Gastrocnemius medialis (tissue), 4 donors: Measurements from ENCODE around the gene SKI. TPM values are rescaled to one million over a fixed set of nuclear protein-coding genes. Genes with fewer than 3 reads are reported as not detected.

ENCODE experiments used
- ATAC-seq, 2 donors: fragments of 150-250 bp; one replicate each; pipeline ENCODE4 v1.9.1; 2016
- DNase-seq, 2 donors: peaks; one replicate each; pipeline ENCODE4 v3.0.0-alpha.2; 2019
- H3K27ac ChIP-seq, 4 donors: fragments of 200-600 bp; sonication (generic); 1 replicate in 1 of 4; 2 replicates in 3 of 4; pipeline ENCODE4 v1.5.1; 2016 to 2018; ENCODE audit warnings: mild to moderate bottlenecking in 2 of 4, moderate library complexity in 1 of 4
- H3K27me3 ChIP-seq, 3 donors: fragments of 200-600 bp; sonication (generic) in 2 of 3; 1 replicate in 1 of 3; 2 replicates in 2 of 3; pipeline versions ENCODE4 v1.5.1 to v1.6.0; 2016 to 2019; ENCODE audit warnings: mild to moderate bottlenecking in 1 of 3, moderate library complexity in 1 of 3
- H3K36me3 ChIP-seq, 2 donors: fragments of 200-600 bp; sonication (generic) in 1 of 2; one replicate each; pipeline ENCODE4 v1.5.1; 2017 to 2018
- H3K4me1 ChIP-seq, 2 donors: fragments of 200-600 bp; sonication (generic) in 1 of 2; one replicate each; pipeline ENCODE4 v1.5.1; 2016 to 2017; ENCODE audit warnings: mild to moderate bottlenecking in 2 of 2
- H3K4me3 ChIP-seq, 4 donors: fragments of 200-600 bp; sonication (generic) in 3 of 4; 1 replicate in 1 of 4; 2 replicates in 3 of 4; pipeline ENCODE4 v1.5.1; 2016 to 2019; ENCODE audit warnings: mild to moderate bottlenecking in 2 of 4
- H3K9me3 ChIP-seq, 3 donors: fragments of 200-600 bp; sonication (generic) in 2 of 3; 1 replicate in 1 of 3; 2 replicates in 2 of 3; pipeline ENCODE4 v1.5.1; 2016 to 2019
- POLR2A ChIP-seq, 2 donors: fragments of 450-650 bp; IDR thresholded peaks; one replicate each; pipeline ENCODE4 v1.6.1; 2017; ENCODE audit warnings: antibody characterized with exemption in 2 of 2, mild to moderate bottlenecking in 2 of 2, moderate library complexity in 2 of 2
- in situ Hi-C, 4 donors: fragments of 200-750 bp; cut with MboI; loops; one replicate each; pipeline versions ENCODE4 v1.15.0 to v1.8.0; 2017; ENCODE audit warnings: low sequenced_read_pairs in 4 of 4
- intact Hi-C: fragments of 100-400 bp; cut with DNase I; formaldehyde crosslinking; loops from one replicate; pipeline ENCODE4 v1.15.1; 2023; ENCODE audit warnings: low total_unique reads
- total RNA-seq, 4 donors: library from RNA; depleted of rRNA; stranded (reverse); fragments of >200 nt; gene quantifications; one replicate each; pipeline versions ENCODE4 v1.1.0 to v1.2.3, GENCODE V29; 2016
- TF ChIP-seq, protein P1 (sequence below), 5 experiments: fragments of 450-650 bp in 3 of 5; fragments of 200-600 bp in 2 of 5; sonication (generic) in 2 of 5; IDR thresholded peaks in 4 of 5; conservative IDR thresholded peaks in 1 of 5; 1 replicate in 4 of 5; 2 replicates in 1 of 5; pipeline ENCODE4 v1.5.1; 2016 to 2019; ENCODE audit warnings: antibody characterized with exemption in 5 of 5, mild to moderate bottlenecking in 3 of 5, moderate library complexity in 3 of 5

SKI gene
- total RNA-seq, 4 donors from 2014 or later = 7.8 to 32.2 (median 22.4) TPM

DNA sequence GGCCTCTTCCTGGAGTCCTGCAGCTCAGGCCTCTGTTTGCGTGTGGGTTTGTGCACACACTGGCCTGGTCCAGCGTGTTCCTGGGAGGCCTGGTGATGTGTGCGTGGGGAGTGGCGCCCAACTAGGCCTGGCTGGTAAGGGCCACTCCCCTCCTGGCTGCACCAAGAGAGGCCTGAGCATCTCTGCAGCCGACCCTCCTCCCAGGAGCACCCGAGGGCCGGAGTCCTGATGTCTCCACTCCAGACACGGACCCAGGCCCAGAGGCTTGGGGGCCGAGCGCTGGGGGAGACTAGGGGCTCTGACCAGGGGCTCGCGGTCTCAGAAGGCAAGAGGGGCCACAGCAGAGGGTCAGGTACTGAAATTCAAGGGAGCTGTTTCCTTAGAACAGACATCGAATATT lies 130.0 kb downstream of the SKI start:
- H3K36me3 ChIP-seq = no peaks in the 10 kb centered on the region
- DNase-seq (no peak), ATAC-seq (no peak)
- no peaks in the 10 kb centered on the region for H3K4me1 ChIP-seq
- no peaks in the 10 kb centered on the region for H3K27me3 ChIP-seq
- no peak overlapping the region for H3K27ac ChIP-seq
- H3K4me3 ChIP-seq = no peak overlapping the region
- H3K9me3 ChIP-seq = no peaks in the 10 kb centered on the region
- intact Hi-C loops = no loop called here
- in situ Hi-C loops = no loop called here
- TF ChIP-seq, protein P1, sequence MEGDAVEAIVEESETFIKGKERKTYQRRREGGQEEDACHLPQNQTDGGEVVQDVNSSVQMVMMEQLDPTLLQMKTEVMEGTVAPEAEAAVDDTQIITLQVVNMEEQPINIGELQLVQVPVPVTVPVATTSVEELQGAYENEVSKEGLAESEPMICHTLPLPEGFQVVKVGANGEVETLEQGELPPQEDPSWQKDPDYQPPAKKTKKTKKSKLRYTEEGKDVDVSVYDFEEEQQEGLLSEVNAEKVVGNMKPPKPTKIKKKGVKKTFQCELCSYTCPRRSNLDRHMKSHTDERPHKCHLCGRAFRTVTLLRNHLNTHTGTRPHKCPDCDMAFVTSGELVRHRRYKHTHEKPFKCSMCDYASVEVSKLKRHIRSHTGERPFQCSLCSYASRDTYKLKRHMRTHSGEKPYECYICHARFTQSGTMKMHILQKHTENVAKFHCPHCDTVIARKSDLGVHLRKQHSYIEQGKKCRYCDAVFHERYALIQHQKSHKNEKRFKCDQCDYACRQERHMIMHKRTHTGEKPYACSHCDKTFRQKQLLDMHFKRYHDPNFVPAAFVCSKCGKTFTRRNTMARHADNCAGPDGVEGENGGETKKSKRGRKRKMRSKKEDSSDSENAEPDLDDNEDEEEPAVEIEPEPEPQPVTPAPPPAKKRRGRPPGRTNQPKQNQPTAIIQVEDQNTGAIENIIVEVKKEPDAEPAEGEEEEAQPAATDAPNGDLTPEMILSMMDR (IDR thresholded peaks at IDR 0.05 in 4 of 5, conservative IDR thresholded peaks at IDR 0.05 in 1 of 5) = no peak
- TF ChIP-seq POLR2A (IDR thresholded peaks at IDR 0.05) = no peak

DNA sequence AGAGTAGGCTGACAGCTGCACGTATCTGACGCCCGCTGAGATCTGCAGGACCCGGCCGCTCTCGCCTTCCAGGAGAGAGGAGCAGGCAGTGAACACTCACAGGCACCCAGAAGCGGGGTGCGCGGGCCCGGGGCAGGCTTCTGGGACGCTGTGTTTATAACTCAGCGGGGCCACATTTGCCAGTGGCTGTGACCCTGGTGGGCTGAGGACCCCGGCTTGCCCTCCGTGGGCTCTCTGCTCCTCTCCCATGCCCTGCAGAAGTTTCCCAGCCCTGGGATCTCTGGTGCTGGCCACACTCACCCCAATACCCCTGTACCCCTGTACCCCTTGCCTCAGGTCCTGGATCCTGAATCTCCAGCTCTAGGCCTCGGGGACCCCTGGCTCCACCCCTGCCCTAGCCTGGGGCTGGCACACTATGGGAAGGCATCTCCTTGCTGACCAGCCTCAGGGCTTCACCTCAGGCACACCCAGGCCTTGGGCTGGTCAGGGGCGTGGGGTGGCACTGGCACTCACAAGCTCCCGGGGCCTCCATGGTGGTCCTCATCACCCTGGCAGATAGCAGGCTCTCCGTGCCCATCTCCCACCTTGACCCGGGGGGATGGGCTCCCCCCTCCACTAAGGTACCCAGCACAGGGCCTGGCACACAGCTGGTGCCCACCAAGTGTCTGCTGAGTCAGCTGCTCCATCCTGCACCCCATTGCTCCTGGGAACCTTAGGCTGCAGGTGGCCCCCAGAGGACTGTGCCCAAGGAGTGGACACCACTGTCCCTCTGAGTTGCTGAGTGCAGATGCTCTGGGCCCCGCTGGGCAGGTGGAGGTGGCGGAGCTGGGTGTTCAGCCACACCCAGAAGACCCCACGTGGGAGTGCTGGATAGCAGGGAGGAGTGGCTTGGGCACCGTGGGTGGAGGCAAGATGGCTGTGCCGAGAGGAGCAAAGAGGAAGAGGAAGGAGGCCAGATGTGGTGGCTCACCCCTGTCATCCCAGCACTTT lies 130.8 kb downstream of the SKI start:
- ATAC-seq (no peak), DNase-seq (no peak)
- Histone ChIP-seq H3K4me3 (no peak overlapping the region), H3K27me3 (no peaks in the 10 kb centered on the region), H3K9me3 (no peaks in the 10 kb centered on the region), H3K36me3 (no peaks in the 10 kb centered on the region), H3K27ac (no peak overlapping the region), H3K4me1 (no peaks in the 10 kb centered on the region)
- in situ Hi-C loops = no loop called here
- no peak for TF ChIP-seq POLR2A (IDR thresholded peaks at IDR 0.05)
- TF ChIP-seq, protein P1 (IDR thresholded peaks at IDR 0.05 in 4 of 5, conservative IDR thresholded peaks at IDR 0.05 in 1 of 5) = no peak
- intact Hi-C loops = no loop called here

Other genes with a start within 250 kb of the SKI start
- gene CFAP74, start 224.5 kb upstream of the SKI start, total RNA-seq = not detected
- 1 to 10 TPM in 1 of 4 donors, not detected in 3; 1.9 TPM for gene GABRD, start 209.0 kb upstream of the SKI start, total RNA-seq
- gene PRKCZ, start 177.9 kb upstream of the SKI start, total RNA-seq = under 1 TPM in 2 of 4 donors, not detected in 2; 0.16 to 0.87 TPM
- gene FAAP20, start 33.5 kb upstream of the SKI start, total RNA-seq = 10 to 100 TPM; 12.1 to 26.2 (median 17.3) TPM
- gene MORN1, start 163.2 kb downstream of the SKI start, total RNA-seq = 1 to 10 TPM; 1.9 to 4.7 (median 3.5) TPM
- 10 to 100 TPM; 51.1 to 60.5 (median 55.4) TPM for gene RER1, start 163.5 kb downstream of the SKI start, total RNA-seq
- gene PEX10, start 184.2 kb downstream of the SKI start, total RNA-seq = 10 to 100 TPM; 19.2 to 25.7 (median 22.6) TPM
- not detected for gene PLCH2, start 248.0 kb downstream of the SKI start, total RNA-seq